HEK293 (cell line): ENCODE results near the gene WDFY2.

Source experiments
- GLI4 ChIP-seq: fragments of 450-650 bp; formaldehyde crosslinking; IDR thresholded peaks from 2 replicates; pipeline ENCODE4 v1.5.1; 2016; ENCODE audit warnings: missing biosample characterization, missing genetic modification characterization
- MEIS1 ChIP-seq: sonication (generic); formaldehyde crosslinking; IDR thresholded peaks from 2 replicates; pipeline ENCODE4 v1.8.1; 2022; ENCODE audit warnings: missing genetic modification reagents, mild to moderate bottlenecking, borderline replicate concordance
- YY2 ChIP-seq: fragments of 450-650 bp; formaldehyde crosslinking; IDR thresholded peaks from 2 replicates; pipeline ENCODE4 v1.5.1; 2016; ENCODE audit warnings: missing biosample characterization, missing genetic modification characterization
- ZFP41 ChIP-seq: fragments of 450-650 bp; formaldehyde crosslinking; IDR thresholded peaks from 2 replicates; pipeline ENCODE4 v1.5.1; 2016; ENCODE audit warnings: missing biosample characterization, missing genetic modification characterization, borderline replicate concordance
- ZNF138 ChIP-seq: fragments of 450-650 bp; formaldehyde crosslinking; IDR thresholded peaks from 2 replicates; pipeline ENCODE4 v1.5.1; 2016; ENCODE audit warnings: missing biosample characterization, missing genetic modification characterization, borderline replicate concordance
- ZNF211 ChIP-seq: fragments of 450-650 bp; formaldehyde crosslinking; IDR thresholded peaks from 2 replicates; pipeline ENCODE4 v1.5.1; 2016; ENCODE audit warnings: low read depth, missing biosample characterization, missing genetic modification characterization
- ZNF335 ChIP-seq: fragments of 450-650 bp; formaldehyde crosslinking; conservative IDR thresholded peaks from 2 replicates; pipeline ENCODE4 v1.5.1; 2016; ENCODE audit warnings: missing biosample characterization, missing genetic modification characterization
- ZNF423 ChIP-seq: fragments of 450-650 bp; formaldehyde crosslinking; IDR thresholded peaks from 2 replicates; pipeline ENCODE4 v1.5.1; 2016; ENCODE audit warnings: missing biosample characterization, missing genetic modification characterization
- ZNF571 ChIP-seq: fragments of 450-650 bp; formaldehyde crosslinking; IDR thresholded peaks from 2 replicates; pipeline ENCODE4 v1.5.0; 2017; ENCODE audit warnings: missing biosample characterization, missing genetic modification characterization
- ZSCAN30 ChIP-seq: fragments of 450-650 bp; IDR thresholded peaks from 2 replicates; pipeline ENCODE4 v1.5.1; 2018; ENCODE audit warnings: missing biosample characterization, mild to moderate bottlenecking, missing genetic modification characterization, moderate library complexity
- TF ChIP-seq, protein P1 (sequence below): fragments of 450-650 bp; formaldehyde crosslinking; IDR thresholded peaks from 2 replicates; pipeline ENCODE4 v1.5.1; 2016; ENCODE audit warnings: missing biosample characterization, missing genetic modification characterization
- TF ChIP-seq, protein P2 (sequence below): fragments of 450-650 bp; formaldehyde crosslinking; IDR thresholded peaks from 2 replicates; pipeline ENCODE4 v1.5.1; 2016; ENCODE audit warnings: missing biosample characterization, missing genetic modification characterization, low read depth
- TF ChIP-seq, protein P3 (sequence below): fragments of 450-650 bp; formaldehyde crosslinking; IDR thresholded peaks from 2 replicates; pipeline ENCODE4 v1.5.1; 2016; ENCODE audit warnings: missing biosample characterization, missing genetic modification characterization

DNA sequence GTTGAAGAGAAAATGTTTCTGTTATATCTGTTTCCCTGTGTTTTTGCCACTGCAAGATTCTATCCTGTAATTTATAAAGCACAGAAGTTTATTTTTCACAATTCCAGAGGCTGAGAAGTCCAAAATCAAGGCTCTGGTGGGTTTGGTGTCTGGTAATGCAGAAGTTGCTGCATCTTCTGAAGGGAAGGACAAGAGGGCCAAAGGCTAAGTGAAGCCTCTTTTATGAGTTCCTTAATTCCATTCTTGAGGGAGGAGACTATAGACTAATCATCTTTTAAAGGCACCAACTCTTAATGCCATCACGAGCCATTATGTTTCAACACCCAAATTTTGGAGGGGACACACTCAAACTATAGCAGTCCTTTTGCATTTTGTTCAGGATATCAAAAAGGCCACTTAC lies 34.1 kb upstream of the WDFY2 start:
- TF ChIP-seq, protein P1, sequence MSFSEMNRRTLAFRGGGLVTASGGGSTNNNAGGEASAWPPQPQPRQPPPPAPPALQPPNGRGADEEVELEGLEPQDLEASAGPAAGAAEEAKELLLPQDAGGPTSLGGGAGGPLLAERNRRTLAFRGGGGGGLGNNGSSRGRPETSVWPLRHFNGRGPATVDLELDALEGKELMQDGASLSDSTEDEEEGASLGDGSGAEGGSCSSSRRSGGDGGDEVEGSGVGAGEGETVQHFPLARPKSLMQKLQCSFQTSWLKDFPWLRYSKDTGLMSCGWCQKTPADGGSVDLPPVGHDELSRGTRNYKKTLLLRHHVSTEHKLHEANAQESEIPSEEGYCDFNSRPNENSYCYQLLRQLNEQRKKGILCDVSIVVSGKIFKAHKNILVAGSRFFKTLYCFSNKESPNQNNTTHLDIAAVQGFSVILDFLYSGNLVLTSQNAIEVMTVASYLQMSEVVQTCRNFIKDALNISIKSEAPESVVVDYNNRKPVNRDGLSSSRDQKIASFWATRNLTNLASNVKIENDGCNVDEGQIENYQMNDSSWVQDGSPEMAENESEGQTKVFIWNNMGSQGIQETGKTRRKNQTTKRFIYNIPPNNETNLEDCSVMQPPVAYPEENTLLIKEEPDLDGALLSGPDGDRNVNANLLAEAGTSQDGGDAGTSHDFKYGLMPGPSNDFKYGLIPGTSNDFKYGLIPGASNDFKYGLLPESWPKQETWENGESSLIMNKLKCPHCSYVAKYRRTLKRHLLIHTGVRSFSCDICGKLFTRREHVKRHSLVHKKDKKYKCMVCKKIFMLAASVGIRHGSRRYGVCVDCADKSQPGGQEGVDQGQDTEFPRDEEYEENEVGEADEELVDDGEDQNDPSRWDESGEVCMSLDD (tag by site-specific recombination): no peak
- TF ChIP-seq ZNF138 (tag by site-specific recombination): no peak
- no peak for TF ChIP-seq ZFP41 (tag by site-specific recombination)
- TF ChIP-seq, protein P2, sequence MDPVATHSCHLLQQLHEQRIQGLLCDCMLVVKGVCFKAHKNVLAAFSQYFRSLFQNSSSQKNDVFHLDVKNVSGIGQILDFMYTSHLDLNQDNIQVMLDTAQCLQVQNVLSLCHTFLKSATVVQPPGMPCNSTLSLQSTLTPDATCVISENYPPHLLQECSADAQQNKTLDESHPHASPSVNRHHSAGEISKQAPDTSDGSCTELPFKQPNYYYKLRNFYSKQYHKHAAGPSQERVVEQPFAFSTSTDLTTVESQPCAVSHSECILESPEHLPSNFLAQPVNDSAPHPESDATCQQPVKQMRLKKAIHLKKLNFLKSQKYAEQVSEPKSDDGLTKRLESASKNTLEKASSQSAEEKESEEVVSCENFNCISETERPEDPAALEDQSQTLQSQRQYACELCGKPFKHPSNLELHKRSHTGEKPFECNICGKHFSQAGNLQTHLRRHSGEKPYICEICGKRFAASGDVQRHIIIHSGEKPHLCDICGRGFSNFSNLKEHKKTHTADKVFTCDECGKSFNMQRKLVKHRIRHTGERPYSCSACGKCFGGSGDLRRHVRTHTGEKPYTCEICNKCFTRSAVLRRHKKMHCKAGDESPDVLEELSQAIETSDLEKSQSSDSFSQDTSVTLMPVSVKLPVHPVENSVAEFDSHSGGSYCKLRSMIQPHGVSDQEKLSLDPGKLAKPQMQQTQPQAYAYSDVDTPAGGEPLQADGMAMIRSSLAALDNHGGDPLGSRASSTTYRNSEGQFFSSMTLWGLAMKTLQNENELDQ (tag by site-specific recombination): no peak
- TF ChIP-seq MEIS1 (CRISPR knock-in tag): no peak
- no peak for TF ChIP-seq ZSCAN30
- TF ChIP-seq, protein P3, sequence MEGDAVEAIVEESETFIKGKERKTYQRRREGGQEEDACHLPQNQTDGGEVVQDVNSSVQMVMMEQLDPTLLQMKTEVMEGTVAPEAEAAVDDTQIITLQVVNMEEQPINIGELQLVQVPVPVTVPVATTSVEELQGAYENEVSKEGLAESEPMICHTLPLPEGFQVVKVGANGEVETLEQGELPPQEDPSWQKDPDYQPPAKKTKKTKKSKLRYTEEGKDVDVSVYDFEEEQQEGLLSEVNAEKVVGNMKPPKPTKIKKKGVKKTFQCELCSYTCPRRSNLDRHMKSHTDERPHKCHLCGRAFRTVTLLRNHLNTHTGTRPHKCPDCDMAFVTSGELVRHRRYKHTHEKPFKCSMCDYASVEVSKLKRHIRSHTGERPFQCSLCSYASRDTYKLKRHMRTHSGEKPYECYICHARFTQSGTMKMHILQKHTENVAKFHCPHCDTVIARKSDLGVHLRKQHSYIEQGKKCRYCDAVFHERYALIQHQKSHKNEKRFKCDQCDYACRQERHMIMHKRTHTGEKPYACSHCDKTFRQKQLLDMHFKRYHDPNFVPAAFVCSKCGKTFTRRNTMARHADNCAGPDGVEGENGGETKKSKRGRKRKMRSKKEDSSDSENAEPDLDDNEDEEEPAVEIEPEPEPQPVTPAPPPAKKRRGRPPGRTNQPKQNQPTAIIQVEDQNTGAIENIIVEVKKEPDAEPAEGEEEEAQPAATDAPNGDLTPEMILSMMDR (tag by site-specific recombination): no peak
- no peak for TF ChIP-seq ZNF211 (tag by site-specific recombination)
- no peak for TF ChIP-seq ZNF335
- no peak for TF ChIP-seq YY2 (tag by site-specific recombination)
- TF ChIP-seq ZNF571 (tag by site-specific recombination): no peak
- no peak for TF ChIP-seq ZNF423 (tag by site-specific recombination)
- no peak for TF ChIP-seq GLI4 (tag by site-specific recombination)
